Uterus (tissue), 2 donors: ENCODE data around the gene YIF1B.

Experiments
- POLR2A ChIP-seq, 2 donors: fragments of 450-650 bp; IDR thresholded peaks; one replicate each; pipeline ENCODE4 v1.6.1; 2016; ENCODE audit warnings: antibody characterized with exemption in 2 of 2, mild to moderate bottlenecking in 1 of 2, moderate library complexity in 1 of 2
- TF ChIP-seq, protein P1 (sequence below), 4 experiments: fragments of 200-600 bp in 2 of 4; fragments of 450-650 bp in 2 of 4; sonication (generic) in 2 of 4; IDR thresholded peaks; one replicate each; pipeline ENCODE4 v1.5.1; 2016 to 2019; ENCODE audit warnings: antibody characterized with exemption in 4 of 4, mild to moderate bottlenecking in 2 of 4, moderate library complexity in 1 of 4

DNA sequence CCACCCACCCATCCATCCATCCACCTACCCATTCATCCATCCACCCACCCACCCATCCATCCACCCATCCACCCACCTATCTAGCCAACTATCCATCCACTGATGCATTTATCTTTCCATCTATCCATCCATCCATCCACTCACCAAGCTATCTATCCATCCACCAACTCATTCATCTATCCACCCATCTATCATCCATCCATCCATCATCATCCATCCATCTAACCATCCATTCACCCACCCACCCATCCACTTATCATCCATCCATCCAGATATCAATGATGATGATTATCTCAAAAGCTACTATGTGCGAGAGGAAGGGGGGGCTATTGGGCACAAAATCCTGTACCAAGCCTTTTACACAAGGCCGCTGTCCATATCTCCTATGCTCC lies 5.5 kb downstream of the YIF1B start:
- TF ChIP-seq, protein P1, sequence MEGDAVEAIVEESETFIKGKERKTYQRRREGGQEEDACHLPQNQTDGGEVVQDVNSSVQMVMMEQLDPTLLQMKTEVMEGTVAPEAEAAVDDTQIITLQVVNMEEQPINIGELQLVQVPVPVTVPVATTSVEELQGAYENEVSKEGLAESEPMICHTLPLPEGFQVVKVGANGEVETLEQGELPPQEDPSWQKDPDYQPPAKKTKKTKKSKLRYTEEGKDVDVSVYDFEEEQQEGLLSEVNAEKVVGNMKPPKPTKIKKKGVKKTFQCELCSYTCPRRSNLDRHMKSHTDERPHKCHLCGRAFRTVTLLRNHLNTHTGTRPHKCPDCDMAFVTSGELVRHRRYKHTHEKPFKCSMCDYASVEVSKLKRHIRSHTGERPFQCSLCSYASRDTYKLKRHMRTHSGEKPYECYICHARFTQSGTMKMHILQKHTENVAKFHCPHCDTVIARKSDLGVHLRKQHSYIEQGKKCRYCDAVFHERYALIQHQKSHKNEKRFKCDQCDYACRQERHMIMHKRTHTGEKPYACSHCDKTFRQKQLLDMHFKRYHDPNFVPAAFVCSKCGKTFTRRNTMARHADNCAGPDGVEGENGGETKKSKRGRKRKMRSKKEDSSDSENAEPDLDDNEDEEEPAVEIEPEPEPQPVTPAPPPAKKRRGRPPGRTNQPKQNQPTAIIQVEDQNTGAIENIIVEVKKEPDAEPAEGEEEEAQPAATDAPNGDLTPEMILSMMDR (IDR thresholded peaks at IDR 0.05) = no peak
- TF ChIP-seq POLR2A (IDR thresholded peaks at IDR 0.05) = no peak
